ENCODE results near the gene PTPRA.

DNA sequence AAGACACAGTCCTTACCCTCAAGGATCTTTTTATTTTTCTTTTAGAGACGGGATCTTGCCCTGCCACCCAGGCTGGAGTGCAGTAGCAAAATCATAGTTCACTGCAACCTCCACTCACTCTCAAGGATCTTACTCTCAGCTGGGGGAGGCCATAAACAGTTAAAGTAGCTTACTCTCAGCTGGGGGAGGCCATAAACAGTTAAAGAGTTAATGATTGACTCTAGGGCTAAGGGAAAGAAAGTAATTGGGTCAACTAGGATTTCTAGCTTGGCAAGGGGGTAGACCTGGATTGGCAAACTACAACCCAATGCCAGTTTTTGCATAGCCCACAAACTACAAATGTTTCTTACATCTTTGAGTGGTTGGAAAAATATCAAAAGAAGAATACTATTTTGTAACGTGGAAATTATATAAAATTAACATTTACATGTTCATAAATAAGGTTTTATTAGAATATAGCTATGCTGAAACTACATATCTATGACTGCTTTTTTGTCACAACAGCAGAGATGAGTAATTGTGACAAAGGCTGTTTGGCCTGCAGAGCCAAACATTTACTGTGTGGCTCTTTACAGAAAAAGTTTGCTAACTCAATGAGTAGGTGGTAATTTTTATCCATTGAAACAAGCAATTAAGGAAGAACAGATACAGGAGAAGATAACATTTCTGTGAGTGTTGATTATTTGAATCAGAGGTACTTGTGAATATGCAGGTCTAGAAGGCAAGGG, 46.4 kb downstream of the PTPRA start:
- TF ChIP-seq, protein P1, sequence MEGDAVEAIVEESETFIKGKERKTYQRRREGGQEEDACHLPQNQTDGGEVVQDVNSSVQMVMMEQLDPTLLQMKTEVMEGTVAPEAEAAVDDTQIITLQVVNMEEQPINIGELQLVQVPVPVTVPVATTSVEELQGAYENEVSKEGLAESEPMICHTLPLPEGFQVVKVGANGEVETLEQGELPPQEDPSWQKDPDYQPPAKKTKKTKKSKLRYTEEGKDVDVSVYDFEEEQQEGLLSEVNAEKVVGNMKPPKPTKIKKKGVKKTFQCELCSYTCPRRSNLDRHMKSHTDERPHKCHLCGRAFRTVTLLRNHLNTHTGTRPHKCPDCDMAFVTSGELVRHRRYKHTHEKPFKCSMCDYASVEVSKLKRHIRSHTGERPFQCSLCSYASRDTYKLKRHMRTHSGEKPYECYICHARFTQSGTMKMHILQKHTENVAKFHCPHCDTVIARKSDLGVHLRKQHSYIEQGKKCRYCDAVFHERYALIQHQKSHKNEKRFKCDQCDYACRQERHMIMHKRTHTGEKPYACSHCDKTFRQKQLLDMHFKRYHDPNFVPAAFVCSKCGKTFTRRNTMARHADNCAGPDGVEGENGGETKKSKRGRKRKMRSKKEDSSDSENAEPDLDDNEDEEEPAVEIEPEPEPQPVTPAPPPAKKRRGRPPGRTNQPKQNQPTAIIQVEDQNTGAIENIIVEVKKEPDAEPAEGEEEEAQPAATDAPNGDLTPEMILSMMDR (IDR thresholded peaks at IDR 0.05): no peak
- TF ChIP-seq RELA (CRISPR knock-in tag; IDR thresholded peaks at IDR 0.05; ENCODE audit: borderline replicate concordance): no peak

All from WTC11 (cell line).